ENCODE data around the gene KIFC3.
A peak's percentile ranks its signal among the peaks of the same experiment; 100 is the strongest.
"Not testable (repeated sequence)": the region's sequence is repeated elsewhere in the genome, so short reads cannot be mapped to it uniquely, and the experiment has no call there.

KIFC3 gene

GRCh38 chr16:57720142-57720575, 82.1 kb downstream of the KIFC3 start:
- peak; percentile 90 for DNase-seq

GRCh38 chr16:57714047-57714446, 88.2 kb downstream of the KIFC3 start:
- no peak for DNase-seq

- no peak for DNase-seq
These were observed 88.7 kb downstream of the KIFC3 start for GRCh38 chr16:57713596-57713995.

GRCh38 chr16:57712569-57712968, 89.7 kb downstream of the KIFC3 start:
- not testable (repeated sequence) for DNase-seq

GRCh38 chr16:57711993-57712392, 90.3 kb downstream of the KIFC3 start:
- no peak for DNase-seq

- no peak for DNase-seq
These were observed 90.9 kb downstream of the KIFC3 start for GRCh38 chr16:57711346-57711745.

GRCh38 chr16:57709663-57710062, 92.6 kb downstream of the KIFC3 start:
- no peak for DNase-seq

Measured in hematopoietic multipotent progenitor cell treated with erythropoietin and hydrocortisone succinate and interleukin-3 and kit ligand, for 4 days (in vitro differentiated cells).